Neural crest cell (in vitro differentiated cells): ENCODE measurements around the gene EXOSC2. TPM values are rescaled to one million over a fixed set of nuclear protein-coding genes. Genes with fewer than 3 reads are reported as not detected.
A peak's percentile ranks its signal among the peaks of the same experiment; 100 is the strongest.

ENCODE experiments used
- DNase-seq: peaks from one replicate; pipeline ENCODE4 v3.0.0; 2021; ENCODE audit warnings: low read depth, mixed read lengths, low spot score
- H3K27ac Mint-ChIP-seq: one replicate; pipeline ENCODE4 v1.8.0; 2021; ENCODE audit warnings: mild to moderate bottlenecking, mixed read lengths; ENCODE audit not compliant: unreplicated experiment
- H3K27me3 Mint-ChIP-seq: 2 replicates; pipeline ENCODE4 v1.8.0; 2021; ENCODE audit warnings: low read depth, mild to moderate bottlenecking, mixed read lengths
- H3K36me3 Mint-ChIP-seq: 2 replicates; pipeline ENCODE4 v1.8.0; 2021; ENCODE audit warnings: low read depth, mild to moderate bottlenecking, mixed read lengths
- H3K4me1 Mint-ChIP-seq: 2 replicates; pipeline ENCODE4 v1.8.0; 2021; ENCODE audit warnings: mixed read lengths
- H3K4me3 Mint-ChIP-seq: one replicate; pipeline ENCODE4 v1.8.0; 2021; ENCODE audit warnings: mild to moderate bottlenecking, mixed read lengths
- H3K9me3 Mint-ChIP-seq: 2 replicates; pipeline ENCODE4 v1.8.0; 2021; ENCODE audit warnings: mixed read lengths
- total RNA-seq: library from RNA; stranded (reverse); gene quantifications from 2 replicates; pipeline ENCODE4 v1.2.1, GENCODE V29; 2021
- TF ChIP-seq, protein P1 (sequence below): fragments of 200-600 bp; sonication (generic); conservative IDR thresholded peaks from 2 replicates; pipeline ENCODE4 v1.5.0; 2021; ENCODE audit warnings: antibody characterized with exemption, mild to moderate bottlenecking

EXOSC2 gene
- total RNA-seq, 1 donor from 2014 or later: 103 TPM

GRCh38 chr9:130662970-130663257 is 30.7 kb upstream of the EXOSC2 start:
- Mint-ChIP-seq H3K4me3 (peak overlapping the region; percentile 66), H3K4me1 (peaks cover 24% of the 10 kb centered on the region), H3K36me3 (peaks cover 3% of the 10 kb centered on the region), H3K27me3 (peaks cover 94% of the 10 kb centered on the region), H3K9me3 (no peaks in the 10 kb centered on the region), H3K27ac (no peak overlapping the region)
- DNase-seq: no peak
- TF ChIP-seq, protein P1, sequence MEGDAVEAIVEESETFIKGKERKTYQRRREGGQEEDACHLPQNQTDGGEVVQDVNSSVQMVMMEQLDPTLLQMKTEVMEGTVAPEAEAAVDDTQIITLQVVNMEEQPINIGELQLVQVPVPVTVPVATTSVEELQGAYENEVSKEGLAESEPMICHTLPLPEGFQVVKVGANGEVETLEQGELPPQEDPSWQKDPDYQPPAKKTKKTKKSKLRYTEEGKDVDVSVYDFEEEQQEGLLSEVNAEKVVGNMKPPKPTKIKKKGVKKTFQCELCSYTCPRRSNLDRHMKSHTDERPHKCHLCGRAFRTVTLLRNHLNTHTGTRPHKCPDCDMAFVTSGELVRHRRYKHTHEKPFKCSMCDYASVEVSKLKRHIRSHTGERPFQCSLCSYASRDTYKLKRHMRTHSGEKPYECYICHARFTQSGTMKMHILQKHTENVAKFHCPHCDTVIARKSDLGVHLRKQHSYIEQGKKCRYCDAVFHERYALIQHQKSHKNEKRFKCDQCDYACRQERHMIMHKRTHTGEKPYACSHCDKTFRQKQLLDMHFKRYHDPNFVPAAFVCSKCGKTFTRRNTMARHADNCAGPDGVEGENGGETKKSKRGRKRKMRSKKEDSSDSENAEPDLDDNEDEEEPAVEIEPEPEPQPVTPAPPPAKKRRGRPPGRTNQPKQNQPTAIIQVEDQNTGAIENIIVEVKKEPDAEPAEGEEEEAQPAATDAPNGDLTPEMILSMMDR: no peak

GRCh38 chr9:130663258-130663976 is 30.2 kb upstream of the EXOSC2 start:
- H3K36me3 Mint-ChIP-seq: peaks cover 4% of the 10 kb centered on the region
- DNase-seq: no peak
- peak overlapping the region; percentile 66 for H3K4me3 Mint-ChIP-seq
- H3K4me1 Mint-ChIP-seq: peaks cover 24% of the 10 kb centered on the region
- peaks cover 94% of the 10 kb centered on the region for H3K27me3 Mint-ChIP-seq
- no peaks in the 10 kb centered on the region for H3K9me3 Mint-ChIP-seq
- TF ChIP-seq, protein P1: no peak
- no peak overlapping the region for H3K27ac Mint-ChIP-seq

DNA sequence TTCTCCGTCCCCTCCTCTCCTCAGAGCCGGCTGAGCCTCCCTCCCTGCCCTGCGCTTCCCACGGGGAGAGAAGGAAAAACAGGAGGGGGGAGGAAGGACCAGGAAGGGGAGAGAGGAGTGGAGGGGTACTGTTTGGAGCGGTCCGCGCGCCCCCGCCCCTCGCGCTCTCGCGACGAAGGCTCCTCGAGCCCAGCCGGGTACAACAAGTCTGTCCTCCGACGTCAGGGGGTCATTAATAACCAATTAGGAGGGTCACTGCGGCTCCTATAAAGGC is 29.7 kb upstream of the EXOSC2 start:
- H3K36me3 Mint-ChIP-seq: peaks cover 3% of the 10 kb centered on the region
- H3K27ac Mint-ChIP-seq: no peak overlapping the region
- no peak overlapping the region for H3K4me3 Mint-ChIP-seq
- peaks cover 94% of the 10 kb centered on the region for H3K27me3 Mint-ChIP-seq
- no peaks in the 10 kb centered on the region for H3K9me3 Mint-ChIP-seq
- peaks cover 24% of the 10 kb centered on the region for H3K4me1 Mint-ChIP-seq
- no peak for DNase-seq
- TF ChIP-seq, protein P1: no peak

GRCh38 chr9:130664251-130665028 is 29.1 kb upstream of the EXOSC2 start, which contains the start of gene PRDM12:
TSS of gene PRDM12 (plus strand) at chr9:130664594. CDS start at chr9:130664654, 60 bp downstream.
- peaks cover 24% of the 10 kb centered on the region for H3K4me1 Mint-ChIP-seq
- no peak within 1 kb of the TSS for H3K27ac Mint-ChIP-seq
- TF ChIP-seq, protein P1: no peak
- H3K27me3 Mint-ChIP-seq: peaks cover 94% of the 10 kb centered on the region
- peaks cover 3% of the 10 kb centered on the region for H3K36me3 Mint-ChIP-seq
- H3K9me3 Mint-ChIP-seq: no peaks in the 10 kb centered on the region
- DNase-seq: no peak
- peak within 1 kb of the TSS; percentile 72 for H3K4me3 Mint-ChIP-seq

GRCh38 chr9:130665029-130665430 is 28.6 kb upstream of the EXOSC2 start:
- TF ChIP-seq, protein P1: no peak
- Mint-ChIP-seq H3K4me3 (peak overlapping the region; percentile 72), H3K27ac (no peak overlapping the region), H3K36me3 (peaks cover 3% of the 10 kb centered on the region), H3K9me3 (no peaks in the 10 kb centered on the region), H3K4me1 (peaks cover 24% of the 10 kb centered on the region), H3K27me3 (peaks cover 95% of the 10 kb centered on the region)
- no peak for DNase-seq
